C4-2B (cell line): ENCODE results near the gene SPINT1.

Experiments
- H3K27ac ChIP-seq: fragments of 450-650 bp; 2 replicates; pipeline ENCODE4 v1.5.1; 2017
- ZFX ChIP-seq: fragments of 450-650 bp; IDR thresholded peaks from 2 replicates; pipeline ENCODE4 v1.6.1; 2017
- TF ChIP-seq, protein P1 (sequence below): fragments of 450-650 bp; conservative IDR thresholded peaks from 2 replicates; pipeline ENCODE4 v1.5.1; 2017; ENCODE audit warnings: mild to moderate bottlenecking

The SPINT1 gene

DNA sequence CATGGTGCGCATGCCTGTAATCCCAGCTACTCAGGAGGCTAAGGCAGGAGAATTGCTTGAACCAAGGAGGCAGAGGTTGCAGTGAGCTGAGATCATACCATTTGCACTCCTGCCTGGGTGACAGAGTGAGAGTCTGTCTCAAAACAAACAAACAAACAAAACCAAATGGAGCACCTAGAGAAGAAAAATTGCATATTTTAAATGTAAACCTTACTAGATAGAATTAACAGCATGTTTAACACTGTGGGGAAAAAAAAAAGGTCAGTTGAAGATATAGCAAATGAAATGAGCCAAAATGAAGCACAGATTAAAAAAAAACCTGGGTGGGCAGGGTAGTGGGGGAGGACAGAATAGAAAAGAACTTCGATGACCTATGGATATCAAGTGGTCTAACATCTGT lies 22.7 kb upstream of the SPINT1 start:
- H3K27ac ChIP-seq = no peak overlapping the region
- TF ChIP-seq, protein P1, sequence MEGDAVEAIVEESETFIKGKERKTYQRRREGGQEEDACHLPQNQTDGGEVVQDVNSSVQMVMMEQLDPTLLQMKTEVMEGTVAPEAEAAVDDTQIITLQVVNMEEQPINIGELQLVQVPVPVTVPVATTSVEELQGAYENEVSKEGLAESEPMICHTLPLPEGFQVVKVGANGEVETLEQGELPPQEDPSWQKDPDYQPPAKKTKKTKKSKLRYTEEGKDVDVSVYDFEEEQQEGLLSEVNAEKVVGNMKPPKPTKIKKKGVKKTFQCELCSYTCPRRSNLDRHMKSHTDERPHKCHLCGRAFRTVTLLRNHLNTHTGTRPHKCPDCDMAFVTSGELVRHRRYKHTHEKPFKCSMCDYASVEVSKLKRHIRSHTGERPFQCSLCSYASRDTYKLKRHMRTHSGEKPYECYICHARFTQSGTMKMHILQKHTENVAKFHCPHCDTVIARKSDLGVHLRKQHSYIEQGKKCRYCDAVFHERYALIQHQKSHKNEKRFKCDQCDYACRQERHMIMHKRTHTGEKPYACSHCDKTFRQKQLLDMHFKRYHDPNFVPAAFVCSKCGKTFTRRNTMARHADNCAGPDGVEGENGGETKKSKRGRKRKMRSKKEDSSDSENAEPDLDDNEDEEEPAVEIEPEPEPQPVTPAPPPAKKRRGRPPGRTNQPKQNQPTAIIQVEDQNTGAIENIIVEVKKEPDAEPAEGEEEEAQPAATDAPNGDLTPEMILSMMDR = no peak
- no peak for TF ChIP-seq ZFX

DNA sequence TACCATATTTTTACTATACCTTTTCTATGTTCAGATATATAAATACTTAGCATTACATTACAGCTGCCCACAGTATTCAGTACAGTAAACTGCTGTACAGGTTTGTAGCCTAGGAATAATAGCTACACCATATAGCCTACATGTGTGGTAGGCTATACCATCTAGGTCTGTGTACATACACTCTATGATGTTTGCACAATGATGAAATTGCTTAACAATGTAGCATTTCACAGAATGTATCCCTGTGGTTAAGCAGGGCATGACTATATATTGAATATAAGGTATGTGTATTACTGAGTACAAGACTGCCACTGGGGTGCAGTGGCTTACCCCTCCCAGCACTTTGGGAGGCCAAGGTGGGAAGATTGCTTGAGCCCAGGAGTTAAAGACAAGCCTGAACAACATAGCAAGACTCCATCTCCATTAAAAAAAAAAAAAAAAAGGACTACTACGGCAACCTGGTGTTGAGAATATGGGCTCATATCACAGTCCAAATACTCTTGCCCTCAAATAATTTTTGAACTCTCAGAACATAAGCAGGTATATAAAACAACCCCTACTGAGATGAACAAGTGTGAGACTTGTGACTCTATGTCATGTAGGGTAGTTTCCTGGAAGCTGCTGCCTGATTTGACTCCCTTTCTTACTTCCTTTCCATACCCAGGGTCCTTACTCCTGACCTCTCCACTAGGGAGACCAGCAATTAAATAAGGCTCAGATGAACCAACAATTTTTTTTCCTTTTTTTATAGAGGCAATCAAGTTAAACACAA lies 20.1 kb upstream of the SPINT1 start:
- TF ChIP-seq, protein P1 = no peak
- no peak for TF ChIP-seq ZFX
- no peak overlapping the region for H3K27ac ChIP-seq

DNA sequence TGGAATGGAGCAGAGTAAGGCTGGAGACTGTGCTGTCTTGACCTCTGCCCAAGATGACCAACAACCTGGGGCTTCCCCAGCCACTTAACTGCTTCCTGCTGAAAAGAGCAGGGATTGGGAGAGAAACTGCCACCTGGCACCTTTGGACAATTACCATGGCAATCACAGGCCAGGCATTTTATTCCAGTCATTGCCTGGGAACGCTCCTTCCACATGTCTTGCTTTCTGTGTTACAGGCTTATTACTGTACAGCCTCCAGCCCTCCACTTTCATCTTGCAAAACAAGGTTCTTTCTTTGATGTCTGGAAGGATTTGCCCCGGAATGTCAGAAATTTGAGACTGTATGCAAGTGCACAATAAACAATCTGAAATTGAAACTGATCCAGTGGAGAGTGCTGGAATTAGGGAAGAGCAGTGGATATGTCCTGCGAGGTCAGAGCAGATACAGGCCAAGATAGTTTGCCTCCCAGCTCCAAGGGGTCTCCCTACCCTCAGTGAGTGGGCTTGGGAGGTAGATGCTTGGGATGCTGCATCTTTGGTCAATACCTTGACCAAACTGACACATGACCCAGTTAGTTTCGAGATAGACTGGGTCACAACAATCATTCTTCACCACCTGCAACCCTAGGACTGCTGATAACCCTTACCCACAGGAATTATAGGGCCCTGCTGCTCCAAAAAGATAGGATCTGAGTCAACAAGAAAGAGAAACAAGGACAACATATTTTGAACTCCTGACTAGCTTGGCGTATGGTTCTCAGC lies 18.0 kb upstream of the SPINT1 start:
- TF ChIP-seq, protein P1 = no peak
- TF ChIP-seq ZFX = no peak

DNA sequence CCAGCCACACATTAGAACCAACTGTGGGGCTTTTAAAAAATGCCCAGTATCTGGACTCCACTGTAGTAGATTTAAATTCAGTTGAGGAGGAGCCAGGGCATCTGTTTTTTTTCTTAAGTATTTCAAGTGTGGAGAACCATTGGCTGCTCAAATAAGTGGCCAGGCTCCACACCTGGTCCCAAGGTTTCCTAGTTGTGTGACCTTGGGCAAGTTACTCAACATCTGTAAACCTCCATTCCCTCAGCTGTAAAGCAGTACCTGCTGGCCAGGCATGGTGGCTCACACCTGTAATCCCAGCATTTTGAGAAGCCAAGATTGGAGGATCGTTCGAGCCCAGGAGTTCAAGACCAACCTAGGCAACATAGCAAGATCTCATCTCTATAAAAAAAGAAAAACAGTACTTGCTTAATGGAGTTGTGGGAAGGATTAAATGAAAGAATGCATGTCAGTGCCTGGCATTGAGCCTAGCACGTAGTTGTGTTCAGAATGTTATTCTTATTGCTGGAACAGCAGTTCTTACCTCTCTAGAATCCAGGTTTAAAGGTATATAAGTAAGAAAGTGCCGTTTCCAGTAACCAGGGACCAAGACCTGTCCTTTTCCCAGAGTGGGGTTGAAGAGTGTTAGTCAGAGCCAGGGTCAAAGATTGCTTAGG lies 17.3 kb upstream of the SPINT1 start:
- H3K27ac ChIP-seq = no peak overlapping the region

More for the DNA sequence above, 18.0 kb upstream of the SPINT1 start:
- no peak overlapping the region for H3K27ac ChIP-seq

DNA sequence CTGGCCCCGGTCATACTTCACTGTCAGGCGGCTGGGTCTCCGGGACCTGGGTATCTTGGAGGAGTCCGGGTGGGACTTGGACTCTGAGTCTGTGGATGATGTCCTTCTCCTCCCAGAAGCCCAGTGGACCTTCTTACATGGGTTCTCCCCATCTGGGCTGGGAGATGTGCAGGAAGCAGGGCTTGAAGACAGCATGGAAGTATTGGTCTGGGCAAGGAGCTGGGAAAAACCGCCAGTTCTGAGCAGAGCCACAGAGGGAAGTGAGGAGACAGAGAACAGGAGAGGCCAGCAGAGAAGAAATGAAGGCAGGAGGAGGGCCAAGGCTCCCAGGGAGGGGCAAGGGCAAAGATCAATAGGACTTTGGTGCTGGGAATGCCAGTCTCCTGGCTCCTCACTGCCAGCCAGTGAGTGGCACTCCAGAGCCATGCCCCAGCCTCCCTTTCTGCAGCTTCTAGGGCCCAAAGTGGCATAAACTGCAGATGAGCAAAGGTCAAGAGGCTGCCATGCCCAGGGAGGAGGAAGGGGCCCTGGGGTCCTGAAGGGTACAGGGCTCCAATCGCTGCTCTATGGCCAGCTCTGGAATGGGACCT lies 15.3 kb upstream of the SPINT1 start, which contains the start of gene PPP1R14D:
TSS of gene PPP1R14D (minus strand) at position 262 of the 590 bp plus-strand sequence. CDS start at position 195, 67 bp downstream.
- TF ChIP-seq, protein P1 = no peak
- no peak for TF ChIP-seq ZFX
- H3K27ac ChIP-seq = no peak within 1 kb of the TSS

More for the DNA sequence above, 17.3 kb upstream of the SPINT1 start:
- TF ChIP-seq ZFX = no peak
- TF ChIP-seq, protein P1 = no peak

DNA sequence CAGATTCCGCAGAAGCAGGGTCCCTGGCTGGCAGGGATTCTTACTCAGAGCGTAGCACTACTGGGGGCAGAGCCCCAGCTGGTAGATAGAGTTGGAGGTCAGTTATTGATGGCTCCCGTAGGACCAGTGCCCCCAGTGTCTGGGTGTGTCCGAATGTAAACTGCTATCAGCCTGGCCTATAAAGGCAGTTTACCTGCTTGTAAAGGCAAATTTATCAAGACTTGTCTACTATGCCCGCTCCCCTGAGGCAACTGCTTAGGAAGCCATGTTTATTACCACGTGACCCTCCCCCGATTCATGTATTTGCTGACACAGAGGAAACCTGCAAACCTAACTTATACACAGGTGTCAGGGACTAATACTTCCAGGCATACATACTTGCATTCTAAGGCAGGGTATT lies 14.7 kb upstream of the SPINT1 start:
- no peak overlapping the region for H3K27ac ChIP-seq
- TF ChIP-seq, protein P1 = no peak
- no peak for TF ChIP-seq ZFX
